Suprapubic skin (tissue), 4 donors: Measurements from ENCODE around the gene HNRNPA0. TPM values are rescaled to one million over a fixed set of nuclear protein-coding genes. Genes with fewer than 3 reads are reported as not detected.

Experiments used
- DNase-seq, 2 donors: peaks; one replicate each; pipeline ENCODE4 v3.0.0-alpha.2; 2019; ENCODE audit warnings: low spot score in 2 of 2
- H3K27ac ChIP-seq: fragments of 200-600 bp; sonication (generic); one replicate; pipeline ENCODE4 v1.5.1; 2019
- H3K27me3 ChIP-seq: fragments of 200-600 bp; sonication (generic); one replicate; pipeline ENCODE4 v1.5.1; 2019
- H3K36me3 ChIP-seq: fragments of 200-600 bp; sonication (generic); one replicate; pipeline ENCODE4 v1.5.1; 2019
- H3K4me1 ChIP-seq: fragments of 200-600 bp; sonication (generic); one replicate; pipeline ENCODE4 v1.5.1; 2019
- H3K4me3 ChIP-seq: fragments of 200-600 bp; sonication (generic); one replicate; pipeline ENCODE4 v1.5.1; 2019; ENCODE audit warnings: mild to moderate bottlenecking
- H3K9me3 ChIP-seq: fragments of 200-600 bp; sonication (generic); one replicate; pipeline ENCODE4 v1.5.1; 2019
- CTCF ChIP-seq, 2 donors: fragments of 200-600 bp in 1 of 2; fragments of 450-650 bp in 1 of 2; sonication (generic) in 1 of 2; IDR thresholded peaks; one replicate each; pipeline ENCODE4 v1.5.1; 2016 to 2019; ENCODE audit warnings: antibody characterized with exemption in 2 of 2, mild to moderate bottlenecking in 1 of 2, moderate library complexity in 1 of 2
- EP300 ChIP-seq: sonication (generic); formaldehyde crosslinking; IDR thresholded peaks from one replicate; pipeline ENCODE4 v1.6.1; 2017; ENCODE audit warnings: antibody characterized with exemption
- POLR2A ChIP-seq, 2 donors: fragments of 450-650 bp; IDR thresholded peaks; one replicate each; pipeline ENCODE4 v1.6.1; 2017; ENCODE audit warnings: antibody characterized with exemption in 2 of 2, mild to moderate bottlenecking in 2 of 2, moderate library complexity in 2 of 2
- POLR2AphosphoS5 ChIP-seq, 3 donors: sonication (generic); formaldehyde crosslinking; IDR thresholded peaks; one replicate each; pipeline ENCODE4 v1.6.1; 2017; ENCODE audit warnings: antibody characterized with exemption in 3 of 3
- WGBS: methylation state at CpG from one replicate; pipeline ENCODE4 v1.1.5; 2018; 5-methylcytosine and 5-hydroxymethylcytosine counted together
- total RNA-seq, 4 donors: library from RNA; depleted of rRNA; stranded (reverse); fragments of >200 nt; gene quantifications; one replicate each; pipeline ENCODE4 v1.1.0, GENCODE V29; 2016

HNRNPA0 gene
- total RNA-seq, 4 donors from 2014 or later = 7.6 to 9.8 (median 8.7) TPM

- TF ChIP-seq POLR2A (IDR thresholded peaks at IDR 0.05) = no peak
- TF ChIP-seq CTCF (IDR thresholded peaks at IDR 0.05) = no peak
- no peak for TF ChIP-seq POLR2AphosphoS5 (IDR thresholded peaks at IDR 0.05)
- TF ChIP-seq EP300 = no peak
- Histone ChIP-seq H3K4me1 (peaks cover 37% of the 10 kb centered on the region), H3K4me3 (peak overlapping the region; percentile 66), H3K36me3 (no peaks in the 10 kb centered on the region), H3K27me3 (no peaks in the 10 kb centered on the region), H3K9me3 (no peaks in the 10 kb centered on the region), H3K27ac (peak overlapping the region; percentile 100)
- 0% methylated on average over 34 of the region's 45 CpGs for WGBS
- DNase-seq = peak in 1 of 2 donors; percentile 89
These were observed 424 bp downstream of the HNRNPA0 start for GRCh38 chr5:137753691-137754187.

GRCh38 chr5:137752905-137753690 lies 1.1 kb downstream of the HNRNPA0 start:
- H3K36me3 ChIP-seq = no peaks in the 10 kb centered on the region
- peak overlapping the region; percentile 100 for H3K27ac ChIP-seq
- H3K4me1 ChIP-seq = peaks cover 37% of the 10 kb centered on the region
- DNase-seq = peak; percentile 78 to 84
- H3K27me3 ChIP-seq = no peaks in the 10 kb centered on the region
- WGBS = under 1% methylated on average over 56 of the region's 63 CpGs
- peak overlapping the region; percentile 66 for H3K4me3 ChIP-seq
- TF ChIP-seq CTCF (IDR thresholded peaks at IDR 0.05) (no peak), EP300 (no peak), POLR2AphosphoS5 (IDR thresholded peaks at IDR 0.05) (no peak), POLR2A (IDR thresholded peaks at IDR 0.05) (no peak)
- H3K9me3 ChIP-seq = no peaks in the 10 kb centered on the region

- H3K4me3 ChIP-seq = peak overlapping the region; percentile 66
- WGBS = 3% methylated on average over 7 of the region's 7 CpGs
- no peaks in the 10 kb centered on the region for H3K36me3 ChIP-seq
- peaks cover 37% of the 10 kb centered on the region for H3K4me1 ChIP-seq
- no peak for DNase-seq
- TF ChIP-seq EP300 (no peak), POLR2AphosphoS5 (IDR thresholded peaks at IDR 0.05) (no peak), POLR2A (IDR thresholded peaks at IDR 0.05) (no peak), CTCF (IDR thresholded peaks at IDR 0.05) (peak; percentile 61 to 69)
- H3K9me3 ChIP-seq = no peaks in the 10 kb centered on the region
- no peaks in the 10 kb centered on the region for H3K27me3 ChIP-seq
- H3K27ac ChIP-seq = no peak overlapping the region
These were observed 2.2 kb downstream of the HNRNPA0 start for GRCh38 chr5:137751869-137752491.

- Histone ChIP-seq H3K27ac (no peak overlapping the region), H3K36me3 (no peaks in the 10 kb centered on the region), H3K4me3 (no peak overlapping the region), H3K9me3 (no peaks in the 10 kb centered on the region), H3K4me1 (peaks cover 37% of the 10 kb centered on the region), H3K27me3 (no peaks in the 10 kb centered on the region)
- no peak for DNase-seq
- TF ChIP-seq CTCF (IDR thresholded peaks at IDR 0.05) (no peak), POLR2A (IDR thresholded peaks at IDR 0.05) (no peak), EP300 (no peak), POLR2AphosphoS5 (IDR thresholded peaks at IDR 0.05) (no peak)
- 78% methylated on average over 1 of the region's 1 CpG for WGBS
These were observed 3.7 kb downstream of the HNRNPA0 start for GRCh38 chr5:137750436-137750835.

GRCh38 chr5:137747848-137748247 lies 6.3 kb downstream of the HNRNPA0 start:
- no peaks in the 10 kb centered on the region for H3K9me3 ChIP-seq
- H3K4me1 ChIP-seq = peaks cover 33% of the 10 kb centered on the region
- H3K27me3 ChIP-seq = no peaks in the 10 kb centered on the region
- 97% methylated on average over 2 of the region's 2 CpGs for WGBS
- H3K27ac ChIP-seq = no peak overlapping the region
- TF ChIP-seq POLR2AphosphoS5 (IDR thresholded peaks at IDR 0.05) = no peak
- H3K4me3 ChIP-seq = no peak overlapping the region
- DNase-seq = no peak
- no peaks in the 10 kb centered on the region for H3K36me3 ChIP-seq
